ENCODE data around the gene ZNF536. TPM values are rescaled to one million over a fixed set of nuclear protein-coding genes. Genes with fewer than 3 reads are reported as not detected.

Gene ZNF536
- total and polyA plus RNA-seq, 2 of the 13 experiments (the other 11 are each of a cell fraction or from before 2014, with no cell fraction given), result not detected

- CTCF ChIA-PET (ENCODE audit: low intra/inter-chr PET ratio, low total read pairs), result no interaction called here
- DNase-seq (ENCODE audit: low spot score), result no peak
These were observed 70.5 kb downstream of the ZNF536 start for GRCh38 chr19:30442674-30443073.

GRCh38 chr19:30443531-30444252 lies 71.5 kb downstream of the ZNF536 start:
- intact Hi-C loops (cut with micrococcal nuclease; ENCODE audit: unreplicated experiment) (no loop called here), in situ Hi-C loops (cut with HindIII; ENCODE audit: extremely low pct_ligation_motif_present, low pct_unique_long_range_greater_than_20kb) (no loop called here)
- Histone ChIP-seq H3K27ac (ENCODE audit: extremely low read length, insufficient read depth, low read length) (no peak overlapping the region), H3K4me2 (ENCODE audit: low read depth, low read length) (no peak overlapping the region), H3K36me3 (replicated peaks in 1 of 2; ENCODE audit: control insufficient read depth in 1 of 2, insufficient read depth in 2 of 2, low read length in 2 of 2) (no peaks in the 10 kb centered on the region), H3K4me1 (ENCODE audit: insufficient read depth, low read length) (no peaks in the 10 kb centered on the region), H2AFZ (ENCODE audit: low read length) (no peak overlapping the region), H3K79me2 (ENCODE audit: insufficient read depth, low read length) (no peaks in the 10 kb centered on the region), H4K20me1 (ENCODE audit: insufficient read depth, low read length) (no peaks in the 10 kb centered on the region), H3K9ac (ENCODE audit: insufficient read depth, low read depth, low read length) (no peak overlapping the region), H3K9me3 (ENCODE audit: low read length) (no peaks in the 10 kb centered on the region), H3K4me3 (replicated peaks in 1 of 3; ENCODE audit: insufficient read depth in 1 of 3, low read depth in 2 of 3, low read length in 3 of 3) (no peak overlapping the region), H3K27me3 (ENCODE audit: control insufficient read depth in 1 of 2, insufficient read depth in 2 of 2, low read length in 2 of 2) (peaks cover 1 to 24% of the 10 kb centered on the region in 2 experiments; a peak in 3 of 5 replicates)
- DNase-seq (ENCODE audit: low spot score), result no peak
- FAIRE-seq, result no peak
- ChIA-PET CTCF (ENCODE audit: low intra/inter-chr PET ratio, low total read pairs) (no interaction called here), POLR2A (no interaction called here)
- BruUV-seq (replicated peaks), result no TSS peak
- WGBS (ENCODE audit: low lambda C conversion rate), result 84% methylated on average over 32 of the region's 50 CpGs
- ATAC-seq, result no peak
- no peak for TF ChIP-seq NFYB (CRISPR knock-in tag; IDR thresholded peaks at IDR 0.05)
- TF ChIP-seq JARID2 (CRISPR knock-in tag; IDR thresholded peaks at IDR 0.05; ENCODE audit: insufficient replicate concordance), result no peak
- TF ChIP-seq KIAA2018 (CRISPR knock-in tag; IDR thresholded peaks at IDR 0.05; ENCODE audit: borderline replicate concordance), result no peak
- no peak for TF ChIP-seq PRDM4 (CRISPR knock-in tag; IDR thresholded peaks at IDR 0.05; ENCODE audit: borderline replicate concordance)
- TF ChIP-seq REPIN1 (CRISPR knock-in tag; IDR thresholded peaks at IDR 0.05; ENCODE audit: borderline replicate concordance, low read depth), result no peak

More at GRCh38 chr19:30442674-30443073, 70.5 kb downstream of the ZNF536 start:
- no peaks in the 10 kb centered on the region for H3K36me3 ChIP-seq (replicated peaks in 1 of 2; ENCODE audit: control insufficient read depth in 1 of 2, insufficient read depth in 2 of 2, low read length in 2 of 2)
- FAIRE-seq, result no peak
- H3K27ac ChIP-seq (ENCODE audit: extremely low read length, insufficient read depth, low read length), result no peak overlapping the region
- no peak for ATAC-seq
- WGBS (ENCODE audit: low lambda C conversion rate), result 6% methylated on average over 4 of the region's 4 CpGs
- no peak overlapping the region for H3K4me3 ChIP-seq (replicated peaks in 1 of 3; ENCODE audit: insufficient read depth in 1 of 3, low read depth in 2 of 3, low read length in 3 of 3)
- H2AFZ ChIP-seq (ENCODE audit: low read length), result no peak overlapping the region
- no peaks in the 10 kb centered on the region for H3K79me2 ChIP-seq (ENCODE audit: insufficient read depth, low read length)
- TF ChIP-seq TBX3 (IDR thresholded peaks at IDR 0.05; ENCODE audit: borderline replicate concordance), result no peak
- TF ChIP-seq MAFK (conservative IDR thresholded peaks at IDR 0.05 in 1 of 2, IDR thresholded peaks at IDR 0.05 in 1 of 2; ENCODE audit: low read length in 2 of 2), result peak in 1 of 2 experiments; percentile 28; a peak in 1 of 4 replicates
- H3K4me1 ChIP-seq (ENCODE audit: insufficient read depth, low read length), result no peaks in the 10 kb centered on the region
- H3K27me3 ChIP-seq (ENCODE audit: control insufficient read depth in 1 of 2, insufficient read depth in 2 of 2, low read length in 2 of 2), result peaks cover 1 to 14% of the 10 kb centered on the region in 2 experiments; a peak in 3 of 5 replicates
- BruUV-seq (replicated peaks), result no TSS peak
- H4K20me1 ChIP-seq (ENCODE audit: insufficient read depth, low read length), result no peaks in the 10 kb centered on the region
- no peak overlapping the region for H3K4me2 ChIP-seq (ENCODE audit: low read depth, low read length)
- H3K9me3 ChIP-seq (ENCODE audit: low read length), result no peaks in the 10 kb centered on the region
- intact Hi-C loops (cut with micrococcal nuclease; ENCODE audit: unreplicated experiment), result no loop called here
- POLR2A ChIA-PET, result no interaction called here
- in situ Hi-C loops (cut with HindIII; ENCODE audit: extremely low pct_ligation_motif_present, low pct_unique_long_range_greater_than_20kb), result no loop called here
- no peak overlapping the region for H3K9ac ChIP-seq (ENCODE audit: insufficient read depth, low read depth, low read length)
